Measurements from ENCODE around the gene COL2A1. TPM values are rescaled to one million over a fixed set of nuclear protein-coding genes. Genes with fewer than 3 reads are reported as not detected.

COL2A1 gene
- total RNA-seq, 1 donor from 2014 or later: 1.9 TPM

DNA sequence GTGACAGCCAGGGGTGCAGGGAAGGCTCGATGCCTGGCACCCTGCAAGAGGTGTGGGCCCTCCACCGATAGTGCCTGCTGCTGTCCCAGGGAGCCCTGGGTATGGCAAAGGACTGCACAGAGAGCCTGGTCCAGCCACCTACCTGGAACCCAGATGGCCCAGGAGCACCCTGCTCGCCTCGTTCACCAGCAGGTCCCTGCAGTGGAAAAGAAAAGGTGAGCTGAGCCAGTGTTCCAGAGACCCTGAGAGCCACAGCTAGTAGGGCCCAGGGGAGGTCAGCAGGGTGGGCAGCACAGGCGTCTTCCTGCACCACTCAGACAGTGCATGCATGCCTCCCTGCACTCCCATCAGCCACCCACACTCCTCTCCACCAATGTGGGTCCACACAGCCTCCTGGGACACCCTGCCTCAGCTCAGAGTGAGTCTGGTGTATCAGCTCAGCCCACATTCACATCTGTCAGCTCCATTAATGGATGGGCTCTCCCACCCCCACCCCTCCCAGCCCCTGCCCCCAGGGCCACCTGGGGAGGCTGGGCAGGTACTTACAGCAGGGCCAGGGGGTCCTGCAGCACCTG is 20.6 kb downstream of the COL2A1 start:
- no peaks in the 10 kb centered on the region for H3K9me3 Mint-ChIP-seq (ENCODE audit: unreplicated experiment)
- H3K36me3 Mint-ChIP-seq (ENCODE audit: low read depth, unreplicated experiment): no peaks in the 10 kb centered on the region
- peaks cover 9% of the 10 kb centered on the region for H3K4me1 Mint-ChIP-seq (ENCODE audit: unreplicated experiment)
- DNase-seq (ENCODE audit: low spot score): no peak
- H3K27me3 Mint-ChIP-seq (ENCODE audit: unreplicated experiment): peaks cover 31% of the 10 kb centered on the region
- no peak for TF ChIP-seq CTCF (IDR thresholded peaks at IDR 0.05; ENCODE audit: unreplicated experiment)
- no peak overlapping the region for H3K4me3 Mint-ChIP-seq (ENCODE audit: unreplicated experiment)
- no peak overlapping the region for H3K27ac Mint-ChIP-seq (ENCODE audit: unreplicated experiment)

GRCh38 chr12:47982770-47983169 is 21.5 kb downstream of the COL2A1 start:
- Mint-ChIP-seq H3K27me3 (ENCODE audit: unreplicated experiment) (peaks cover 31% of the 10 kb centered on the region), H3K4me1 (ENCODE audit: unreplicated experiment) (peaks cover 1% of the 10 kb centered on the region), H3K9me3 (ENCODE audit: unreplicated experiment) (no peaks in the 10 kb centered on the region), H3K36me3 (ENCODE audit: low read depth, unreplicated experiment) (no peaks in the 10 kb centered on the region), H3K27ac (ENCODE audit: unreplicated experiment) (no peak overlapping the region), H3K4me3 (ENCODE audit: unreplicated experiment) (no peak overlapping the region)
- TF ChIP-seq CTCF (IDR thresholded peaks at IDR 0.05; ENCODE audit: unreplicated experiment): no peak
- DNase-seq (ENCODE audit: low spot score): no peak

- H3K36me3 Mint-ChIP-seq (ENCODE audit: low read depth, unreplicated experiment): no peaks in the 10 kb centered on the region
- no peaks in the 10 kb centered on the region for H3K9me3 Mint-ChIP-seq (ENCODE audit: unreplicated experiment)
Measured at GRCh38 chr12:47982311-47982710, 22.0 kb downstream of the COL2A1 start.

DNA sequence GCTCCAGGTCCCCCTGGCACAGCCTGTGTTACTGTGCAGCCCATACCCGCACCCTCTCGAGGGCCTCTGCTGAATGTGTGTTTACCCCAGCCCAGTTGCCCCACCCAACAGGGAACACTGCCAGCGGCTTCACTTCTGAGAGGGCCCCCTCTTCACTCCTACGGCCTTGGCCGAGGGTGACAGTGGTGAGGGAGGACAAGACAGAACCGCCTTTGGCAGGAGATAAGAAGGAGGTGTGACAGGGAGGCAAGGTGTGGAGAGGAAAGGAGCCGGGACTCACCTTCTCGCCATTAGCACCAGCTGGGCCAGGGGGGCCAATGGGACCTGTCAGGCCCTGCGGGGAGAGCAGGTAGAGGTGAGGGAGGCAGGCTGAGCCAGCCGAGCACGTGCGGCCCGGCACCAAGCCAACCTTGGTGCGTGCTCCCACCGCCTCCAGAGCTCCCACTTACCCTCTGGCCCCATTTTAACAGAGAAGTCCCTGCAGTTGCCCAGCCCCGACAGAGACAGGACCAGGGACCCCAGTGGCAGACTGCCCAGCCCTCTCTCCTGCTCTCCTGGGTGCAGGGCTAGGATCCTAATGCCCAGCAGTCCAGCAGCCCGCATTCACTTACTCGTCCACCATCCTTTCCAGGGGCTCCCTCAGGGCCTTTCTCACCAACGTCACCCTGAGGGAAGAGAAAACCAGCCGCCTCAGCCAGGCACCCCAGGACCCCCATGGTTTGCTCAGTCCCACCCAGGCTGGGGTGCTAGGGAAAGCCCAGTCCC is 22.6 kb downstream of the COL2A1 start:
- no peak for TF ChIP-seq CTCF (IDR thresholded peaks at IDR 0.05; ENCODE audit: unreplicated experiment)
- Mint-ChIP-seq H3K27me3 (ENCODE audit: unreplicated experiment) (peaks cover 36% of the 10 kb centered on the region), H3K4me3 (ENCODE audit: unreplicated experiment) (no peak overlapping the region), H3K27ac (ENCODE audit: unreplicated experiment) (no peak overlapping the region), H3K4me1 (ENCODE audit: unreplicated experiment) (peaks cover 3% of the 10 kb centered on the region), H3K36me3 (ENCODE audit: low read depth, unreplicated experiment) (no peaks in the 10 kb centered on the region), H3K9me3 (ENCODE audit: unreplicated experiment) (no peaks in the 10 kb centered on the region)
- no peak for DNase-seq (ENCODE audit: low spot score)

More at GRCh38 chr12:47982311-47982710, 22.0 kb downstream of the COL2A1 start:
- no peak for DNase-seq (ENCODE audit: low spot score)
- Mint-ChIP-seq H3K4me1 (ENCODE audit: unreplicated experiment) (peaks cover 3% of the 10 kb centered on the region), H3K4me3 (ENCODE audit: unreplicated experiment) (no peak overlapping the region), H3K27ac (ENCODE audit: unreplicated experiment) (no peak overlapping the region), H3K27me3 (ENCODE audit: unreplicated experiment) (peaks cover 36% of the 10 kb centered on the region)
- no peak for TF ChIP-seq CTCF (IDR thresholded peaks at IDR 0.05; ENCODE audit: unreplicated experiment)

Data from endothelial cell (in vitro differentiated cells).